IMR-90 (cell line): ENCODE results near the gene ECM1. TPM values are rescaled to one million over a fixed set of nuclear protein-coding genes. Genes with fewer than 3 reads are reported as not detected.

Source experiments
- ATAC-seq: fragments of 200-7000 bp; cut with Tn5 transposase; 2 replicates; pipeline ENCODE4 v1.9.1; 2020; ENCODE audit warnings: low read depth, mild to moderate bottlenecking, moderate library complexity
- BruUV-seq: library from RNA; stranded (reverse); fragments of 400-500 nt; replicated peaks from 2 replicates; lab custom pipeline; 2021; lab: Mats Ljungman, UMichigan
- CTCF ChIA-PET: fragments of 300-600 bp; formaldehyde crosslinking; extraction: SDS; loops from one replicate; lab custom pipeline; 2021; ENCODE audit warnings: antibody characterized with exemption; lab: Yijun Ruan, JAX
- POLR2A ChIA-PET: fragments of 300-600 bp; sonication (Branson Sonifier 250); formaldehyde crosslinking; loops from one replicate; lab custom pipeline; 2022; ENCODE audit warnings: antibody characterized with exemption; ENCODE audit not compliant: unreplicated experiment; lab: Charles Lee
- DNase-seq: peaks from one replicate; pipeline ENCODE4 v3.0.0; 2013
- H2AFZ ChIP-seq: replicated peaks from 2 replicates; pipeline ENCODE3; 2013; ENCODE audit warnings: low read length, mild to moderate bottlenecking; ENCODE audit not compliant: poor library complexity
- H2AK5ac ChIP-seq: 2 replicates; pipeline ENCODE4 v1.6.1; 2013; ENCODE audit warnings: low read depth, low read length, inconsistent platforms
- H2AK9ac ChIP-seq: replicated peaks from 2 replicates; pipeline ENCODE3; 2013; ENCODE audit warnings: mild to moderate bottlenecking, low read depth, low read length, moderate library complexity; ENCODE audit not compliant: poor library complexity
- H2BK120ac ChIP-seq: 2 replicates; pipeline ENCODE4 v1.6.1; 2013; ENCODE audit warnings: low read depth, low read length, inconsistent platforms
- H2BK15ac ChIP-seq: 3 replicates; pipeline ENCODE4 v1.6.1; 2013; ENCODE audit warnings: low read depth, low read length, inconsistent platforms
- H2BK20ac ChIP-seq: 2 replicates; pipeline ENCODE4 v1.6.1; 2013; ENCODE audit warnings: low read depth, mild to moderate bottlenecking, inconsistent platforms, low read length, moderate library complexity
- H2BK5ac ChIP-seq: 2 replicates; pipeline ENCODE4 v1.6.1; 2013; ENCODE audit warnings: mild to moderate bottlenecking, low read depth, low read length, inconsistent platforms; ENCODE audit not compliant: poor library complexity, severe bottlenecking
- H3K14ac ChIP-seq: replicated peaks from 2 replicates; pipeline ENCODE4 v1.6.1; 2013; ENCODE audit warnings: low read depth, low read length, inconsistent platforms
- H3K18ac ChIP-seq: 2 replicates; pipeline ENCODE4 v1.6.1; 2013; ENCODE audit warnings: low read depth, low read length, control low read depth
- H3K23ac ChIP-seq: 2 replicates; pipeline ENCODE4 v1.6.1; 2013; ENCODE audit warnings: low read depth, low read length, inconsistent platforms
- H3K27ac ChIP-seq: 2 replicates; pipeline ENCODE4 v1.5.1; 2013; ENCODE audit warnings: mild to moderate bottlenecking, control low read depth, low read length; ENCODE audit not compliant: insufficient read depth
- H3K27me3 ChIP-seq: 2 replicates; pipeline ENCODE4 v1.6.1; 2013; ENCODE audit warnings: low read length; ENCODE audit not compliant: control insufficient read depth, insufficient read depth
- H3K36me3 ChIP-seq: 2 replicates; pipeline ENCODE4 v1.6.1; 2013; ENCODE audit warnings: low read length, mixed read lengths; ENCODE audit not compliant: control insufficient read depth, insufficient read depth
- H3K4ac ChIP-seq: 2 replicates; pipeline ENCODE4 v1.6.1; 2013; ENCODE audit warnings: low read depth, low read length, inconsistent platforms
- H3K4me1 ChIP-seq: 2 replicates; pipeline ENCODE4 v1.6.1; 2013; ENCODE audit warnings: low read length, mixed read lengths; ENCODE audit not compliant: control insufficient read depth, insufficient read depth
- H3K4me2 ChIP-seq: 2 replicates; pipeline ENCODE4 v1.6.1; 2013; ENCODE audit warnings: low read depth, mild to moderate bottlenecking, control low read depth, low read length, moderate library complexity
- H3K4me3 ChIP-seq: 2 replicates; pipeline ENCODE4 v1.5.1; 2013; ENCODE audit warnings: low read depth, mild to moderate bottlenecking, control low read depth, low read length, moderate library complexity; ENCODE audit not compliant: insufficient read depth
- H3K56ac ChIP-seq: 2 replicates; pipeline ENCODE4 v1.6.1; 2013; ENCODE audit warnings: low read length, inconsistent platforms; ENCODE audit not compliant: insufficient read depth; ENCODE audit errors: extremely low read depth
- H3K79me1 ChIP-seq, 2 experiments: 2 replicates each; pipeline ENCODE4 v1.6.1; 2013; ENCODE audit warnings: low read length in 2 of 2, inconsistent platforms in 1 of 2, low read depth in 1 of 2
- H3K9ac ChIP-seq: 2 replicates; pipeline ENCODE4 v1.6.1; 2013; ENCODE audit warnings: low read depth, low read length, control low read depth
- H3K9me1 ChIP-seq: 2 replicates; pipeline ENCODE4 v1.6.1; 2013; ENCODE audit warnings: low read length, inconsistent platforms; ENCODE audit not compliant: insufficient read depth
- H3K9me3 ChIP-seq: 2 replicates; pipeline ENCODE4 v1.6.1; 2013; ENCODE audit warnings: low read length; ENCODE audit not compliant: control insufficient read depth, insufficient read depth
- H4K20me1 ChIP-seq: 2 replicates; pipeline ENCODE4 v1.6.1; 2013; ENCODE audit warnings: low read length, inconsistent platforms; ENCODE audit not compliant: insufficient read depth
- H4K5ac ChIP-seq: 2 replicates; pipeline ENCODE4 v1.6.1; 2013; ENCODE audit warnings: mild to moderate bottlenecking, low read depth, low read length, control low read depth
- H4K8ac ChIP-seq, 2 experiments: 2 replicates each; pipeline ENCODE4 v1.6.1; 2013; ENCODE audit warnings: low read depth in 2 of 2, low read length in 2 of 2, control low read depth in 1 of 2, inconsistent platforms in 1 of 2
- H4K91ac ChIP-seq: 2 replicates; pipeline ENCODE4 v1.6.1; 2013; ENCODE audit warnings: low read depth, low read length, inconsistent platforms; ENCODE audit not compliant: insufficient read depth
- NFE2L2 ChIP-seq: fragments of 150-350 bp; IDR thresholded peaks from 2 replicates; pipeline ENCODE4 v1.6.1; 2016; ENCODE audit warnings: low read depth, mild to moderate bottlenecking, low read length
- SMC3 ChIP-seq: fragments of 150-350 bp; IDR thresholded peaks from 2 replicates; pipeline ENCODE4 v1.6.1; 2016; ENCODE audit warnings: low read depth, mild to moderate bottlenecking, antibody characterized with exemption, low read length, moderate library complexity
- WGBS, 2 experiments: methylation state at CpG; one replicate each; pipeline versions ENCODE4 v1.1.5 to v1.1.7; 2013; ENCODE audit warnings: missing lambda C conversion rate in 2 of 2; ENCODE audit not compliant: insufficient read length in 1 of 2; ENCODE audit errors: extremely low coverage in 2 of 2; 5-methylcytosine and 5-hydroxymethylcytosine counted together
- dilution Hi-C: fragments of 300-500 bp; cut with HindIII; formaldehyde crosslinking; loops from one replicate; pipeline ENCODE4 v1.14.3; 2018; ENCODE audit warnings: low sequenced_read_pairs; ENCODE audit not compliant: unreplicated experiment
- in situ Hi-C: fragments of 300-500 bp; cut with MboI; formaldehyde crosslinking; loops from 3 replicates; pipeline ENCODE4 v1.14.3; 2019; ENCODE audit warnings: low sequenced_read_pairs, inconsistent platforms, mixed read lengths
- intact Hi-C: fragments of 100-400 bp; cut with micrococcal nuclease; formaldehyde crosslinking; loops from 2 replicates; pipeline ENCODE4 v1.10.0; 2022
- polyA plus RNA-seq, 3 experiments: library from polyadenylated mRNA; depleted of rRNA; stranded (reverse); fragments of >200 nt; gene quantifications; 2 replicates each; pipeline ENCODE4 v1.2.3, GENCODE V29; 2012; ENCODE audit warnings: low replicate concordance in 1 of 3
- total RNA-seq: library from RNA; depleted of rRNA; stranded (reverse); fragments of >200 nt; gene quantifications from 2 replicates; pipeline ENCODE4 v1.2.3, GENCODE V29; 2012

Gene ECM1
- total and polyA plus RNA-seq, 2 of the 4 experiments (the other 2 are of a cell fraction): 20.1 to 230 TPM

DNA sequence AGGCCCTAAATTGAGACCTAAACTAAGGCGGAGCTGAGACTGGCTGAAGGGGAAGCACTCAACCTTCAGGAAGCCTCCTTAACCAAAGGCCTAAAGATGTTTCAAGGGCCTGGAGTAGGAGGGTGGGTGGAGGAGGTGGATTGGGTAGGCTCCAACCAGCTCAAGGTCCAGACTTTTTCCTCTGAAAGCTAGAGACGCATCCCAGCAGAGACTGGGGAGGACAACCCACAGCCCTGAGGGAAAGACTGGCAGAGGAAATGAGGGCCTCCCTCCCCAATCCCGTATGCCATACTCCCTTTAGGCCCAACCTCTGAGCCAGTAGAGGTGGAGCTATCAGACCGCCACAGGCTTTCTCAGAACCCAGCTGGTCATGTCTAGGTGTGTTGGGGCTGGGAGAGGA lies 1.1 kb downstream of the ECM1 start:
- TF ChIP-seq SMC3: no peak
- TF ChIP-seq NFE2L2: no peak
- Histone ChIP-seq H3K79me1 (peaks cover 26 to 61% of the 10 kb centered on the region in 2 experiments), H3K18ac (0 out of 2 replicates have a peak overlapping the region, but pooled peaks have one; percentile 6), H4K5ac (peak overlapping the region; percentile 14), H3K14ac (peak overlapping the region; percentile 94), H3K9ac (peak overlapping the region; percentile 85; the same call in 1 of the 2 replicates), H4K8ac (peak overlapping the region; percentile 79 to 86; a peak in 3 of 4 replicates), H2AK9ac (peak overlapping the region; percentile 100), H3K4me1 (peaks cover 22% of the 10 kb centered on the region), H3K9me1 (peaks cover 29% of the 10 kb centered on the region), H2BK120ac (peak overlapping the region; percentile 62), H3K4ac (peak overlapping the region; percentile 98), H2AK5ac (peak overlapping the region; percentile 96), H3K4me3 (peak overlapping the region; percentile 48; the same call in 1 of the 2 replicates), H2BK20ac (peak overlapping the region; percentile 10; the same call in 1 of the 2 replicates), H2AFZ (peak overlapping the region; percentile 85), H2BK15ac (peak overlapping the region; percentile 69; the same call in 1 of the 3 replicates), H4K91ac (peak overlapping the region; percentile 99), H3K27ac (peak overlapping the region; percentile 94; the same call in 1 of the 2 replicates), H3K56ac (peak overlapping the region; percentile 94; the same call in 1 of the 2 replicates), H4K20me1 (no peaks in the 10 kb centered on the region), H3K27me3 (no peaks in the 10 kb centered on the region), H3K23ac (peak overlapping the region; percentile 95), H3K36me3 (peaks cover 49% of the 10 kb centered on the region), H3K9me3 (no peaks in the 10 kb centered on the region), H3K4me2 (peak overlapping the region; percentile 93), H2BK5ac (peak overlapping the region; percentile 95)
- whole genome bisulfite sequencing, 2 experiments: no CpG with 5 or more reads among the region's 4 CpGs
- BruUV-seq: no TSS peak
- DNase-seq (no peak), ATAC-seq (no peak)
- intact Hi-C loops (no loop called here), dilution Hi-C loops (no loop called here), in situ Hi-C loops (no loop called here)
- CTCF ChIA-PET: interaction anchor here (0.6 to 1.3 kb wide), 2 partner anchors 24 to 208 kb away, joined by 3 to 5 read pairs; no protein-coding TSS in a partner anchor
- POLR2A ChIA-PET: interaction anchor here (0.5 to 0.6 kb wide), 3 partner anchors 11 to 43 kb away, joined by 3 read pairs; no protein-coding TSS in a partner anchor
